ENCODE measurements around the gene EFCAB9.
"Not testable (repeated sequence)": the region's sequence is repeated elsewhere in the genome, so short reads cannot be mapped to it uniquely, and the experiment has no call there.

The EFCAB9 gene

GRCh38 chr5:172151661-172152210 lies 42.2 kb upstream of the EFCAB9 start:
- DNase-seq: no peak
- WGBS (ENCODE audit: extremely low coverage, insufficient coverage, low lambda C conversion rate): no CpG with 5 or more reads among the region's 10 CpGs
- no peaks in the 10 kb centered on the region for H3K4me1 ChIP-seq (ENCODE audit: control insufficient read depth, low read depth, low read length)
- no peaks in the 10 kb centered on the region for H3K79me2 ChIP-seq (ENCODE audit: control insufficient read depth, insufficient read depth, low read length)
- H2AK5ac ChIP-seq (ENCODE audit: low read length): no peak overlapping the region
- no peak overlapping the region for H3K18ac ChIP-seq (ENCODE audit: low read length)
- H3K56ac ChIP-seq (ENCODE audit: low read length): no peak overlapping the region
- no peaks in the 10 kb centered on the region for H3K79me1 ChIP-seq (ENCODE audit: low read length)
- H3K27ac ChIP-seq (ENCODE audit: low read depth, low read length): no peak overlapping the region
- H3K4ac ChIP-seq (ENCODE audit: low read depth, low read length): no peak overlapping the region
- H3K27me3 ChIP-seq (ENCODE audit: insufficient read depth, low read length, poor library complexity): no peaks in the 10 kb centered on the region
- H4K8ac ChIP-seq (ENCODE audit: low read depth, low read length): no peak overlapping the region
- no peak overlapping the region for H2BK15ac ChIP-seq (replicated peaks; ENCODE audit: low read depth)
- H3K36me3 ChIP-seq (ENCODE audit: control insufficient read depth, insufficient read depth, low read length): no peaks in the 10 kb centered on the region
- H3K9ac ChIP-seq (ENCODE audit: low read length): no peak overlapping the region
- no peak overlapping the region for H3K4me2 ChIP-seq (ENCODE audit: low read length)
- H4K5ac ChIP-seq (ENCODE audit: low read length): no peak overlapping the region
- no peak overlapping the region for H2BK5ac ChIP-seq (ENCODE audit: low read length)
- H3K23ac ChIP-seq (ENCODE audit: low read length): no peak overlapping the region
- no peak overlapping the region for H2BK120ac ChIP-seq (ENCODE audit: low read depth, low read length)
- H3K4me3 ChIP-seq (ENCODE audit: low read length): no peak overlapping the region

DNA sequence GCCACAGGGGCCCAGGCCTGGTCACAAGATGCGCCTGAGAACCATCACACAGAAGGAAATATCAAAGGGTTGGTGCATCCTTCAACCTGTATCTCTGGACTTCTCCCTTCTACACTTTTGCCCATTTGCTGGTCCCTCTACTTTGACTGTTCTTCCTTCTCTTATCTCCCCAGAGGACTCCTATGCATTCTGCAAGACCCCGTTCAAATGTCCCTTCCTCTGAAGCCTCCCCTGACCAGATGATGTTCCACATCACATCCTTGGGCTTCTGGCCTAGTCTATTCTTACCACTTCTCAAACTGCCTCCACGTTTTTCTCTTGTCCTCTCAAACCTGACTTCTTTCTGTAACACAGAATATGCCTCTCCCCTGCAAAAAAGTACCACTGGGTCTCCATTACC lies 40.3 kb upstream of the EFCAB9 start:
- Histone ChIP-seq H3K4me1 (ENCODE audit: control insufficient read depth, low read depth, low read length) (no peaks in the 10 kb centered on the region), H2BK5ac (ENCODE audit: low read length) (no peak overlapping the region), H3K27me3 (ENCODE audit: insufficient read depth, low read length, poor library complexity) (no peaks in the 10 kb centered on the region), H3K36me3 (ENCODE audit: control insufficient read depth, insufficient read depth, low read length) (no peaks in the 10 kb centered on the region), H3K79me1 (ENCODE audit: low read length) (no peaks in the 10 kb centered on the region), H3K23ac (ENCODE audit: low read length) (no peak overlapping the region), H3K56ac (ENCODE audit: low read length) (no peak overlapping the region), H3K4ac (ENCODE audit: low read depth, low read length) (no peak overlapping the region), H3K9ac (ENCODE audit: low read length) (no peak overlapping the region), H3K27ac (ENCODE audit: low read depth, low read length) (no peak overlapping the region), H2BK15ac (replicated peaks; ENCODE audit: low read depth) (no peak overlapping the region), H3K18ac (ENCODE audit: low read length) (no peak overlapping the region), H3K4me3 (ENCODE audit: low read length) (no peak overlapping the region), H2AK5ac (ENCODE audit: low read length) (no peak overlapping the region), H2BK120ac (ENCODE audit: low read depth, low read length) (no peak overlapping the region), H3K79me2 (ENCODE audit: control insufficient read depth, insufficient read depth, low read length) (no peaks in the 10 kb centered on the region), H4K8ac (ENCODE audit: low read depth, low read length) (no peak overlapping the region), H4K5ac (ENCODE audit: low read length) (no peak overlapping the region), H3K4me2 (ENCODE audit: low read length) (no peak overlapping the region)
- WGBS (ENCODE audit: extremely low coverage, insufficient coverage, low lambda C conversion rate): no CpG with 5 or more reads among the region's 3 CpGs
- DNase-seq: no peak

- not testable (repeated sequence) for H3K4me2 ChIP-seq (ENCODE audit: low read length)
Observed at GRCh38 chr5:172155101-172155500, 38.9 kb upstream of the EFCAB9 start.

GRCh38 chr5:172156541-172156994 lies 37.4 kb upstream of the EFCAB9 start:
- H3K4me3 ChIP-seq (ENCODE audit: low read length): no peak overlapping the region
- DNase-seq: no peak
- H3K79me1 ChIP-seq (ENCODE audit: low read length): peaks cover under 1% of the 10 kb centered on the region
- no peaks in the 10 kb centered on the region for H3K4me1 ChIP-seq (ENCODE audit: control insufficient read depth, low read depth, low read length)
- H3K9ac ChIP-seq (ENCODE audit: low read length): no peak overlapping the region
- H2BK15ac ChIP-seq (replicated peaks; ENCODE audit: low read depth): no peak overlapping the region
- H3K4me2 ChIP-seq (ENCODE audit: low read length): no peak overlapping the region
- H2BK5ac ChIP-seq (ENCODE audit: low read length): no peak overlapping the region
- H3K27me3 ChIP-seq (ENCODE audit: insufficient read depth, low read length, poor library complexity): no peaks in the 10 kb centered on the region
- no peak overlapping the region for H3K4ac ChIP-seq (ENCODE audit: low read depth, low read length)
- no peak overlapping the region for H4K8ac ChIP-seq (ENCODE audit: low read depth, low read length)
- no peak overlapping the region for H3K23ac ChIP-seq (ENCODE audit: low read length)
- no peak overlapping the region for H3K27ac ChIP-seq (ENCODE audit: low read depth, low read length)
- no peak overlapping the region for H3K56ac ChIP-seq (ENCODE audit: low read length)
- H3K36me3 ChIP-seq (ENCODE audit: control insufficient read depth, insufficient read depth, low read length): no peaks in the 10 kb centered on the region
- no peak overlapping the region for H2AK5ac ChIP-seq (ENCODE audit: low read length)
- no CpG with 5 or more reads among the region's 13 CpGs for WGBS (ENCODE audit: extremely low coverage, insufficient coverage, low lambda C conversion rate)
- H4K5ac ChIP-seq (ENCODE audit: low read length): no peak overlapping the region
- H3K79me2 ChIP-seq (ENCODE audit: control insufficient read depth, insufficient read depth, low read length): no peaks in the 10 kb centered on the region
- H3K18ac ChIP-seq (ENCODE audit: low read length): no peak overlapping the region
- no peak overlapping the region for H2BK120ac ChIP-seq (ENCODE audit: low read depth, low read length)

More at GRCh38 chr5:172155101-172155500, 38.9 kb upstream of the EFCAB9 start:
- not testable (repeated sequence) for H3K9ac ChIP-seq (ENCODE audit: low read length); H2BK15ac ChIP-seq (replicated peaks; ENCODE audit: low read depth); H3K36me3 ChIP-seq (ENCODE audit: control insufficient read depth, insufficient read depth, low read length); H4K5ac ChIP-seq (ENCODE audit: low read length); H3K4me1 ChIP-seq (ENCODE audit: control insufficient read depth, low read depth, low read length); H2AK5ac ChIP-seq (ENCODE audit: low read length); DNase-seq; H3K4ac ChIP-seq (ENCODE audit: low read depth, low read length); H3K23ac ChIP-seq (ENCODE audit: low read length); H3K4me3 ChIP-seq (ENCODE audit: low read length); H3K27ac ChIP-seq (ENCODE audit: low read depth, low read length); H2BK120ac ChIP-seq (ENCODE audit: low read depth, low read length); H3K79me2 ChIP-seq (ENCODE audit: control insufficient read depth, insufficient read depth, low read length); H3K18ac ChIP-seq (ENCODE audit: low read length); H3K79me1 ChIP-seq (ENCODE audit: low read length); H3K56ac ChIP-seq (ENCODE audit: low read length); H3K27me3 ChIP-seq (ENCODE audit: insufficient read depth, low read length, poor library complexity); H4K8ac ChIP-seq (ENCODE audit: low read depth, low read length); H2BK5ac ChIP-seq (ENCODE audit: low read length)
- WGBS (ENCODE audit: extremely low coverage, insufficient coverage, low lambda C conversion rate): no CpG with 5 or more reads among the region's 9 CpGs

- H3K27ac ChIP-seq (ENCODE audit: low read depth, low read length): no peak overlapping the region
- H3K9ac ChIP-seq (ENCODE audit: low read length): no peak overlapping the region
- H4K8ac ChIP-seq (ENCODE audit: low read depth, low read length): no peak overlapping the region
- no peak overlapping the region for H4K5ac ChIP-seq (ENCODE audit: low read length)
- no peak overlapping the region for H3K56ac ChIP-seq (ENCODE audit: low read length)
- H2BK5ac ChIP-seq (ENCODE audit: low read length): no peak overlapping the region
- H3K4me1 ChIP-seq (ENCODE audit: control insufficient read depth, low read depth, low read length): no peaks in the 10 kb centered on the region
- H3K36me3 ChIP-seq (ENCODE audit: control insufficient read depth, insufficient read depth, low read length): no peaks in the 10 kb centered on the region
- H3K27me3 ChIP-seq (ENCODE audit: insufficient read depth, low read length, poor library complexity): no peaks in the 10 kb centered on the region
- no CpG with 5 or more reads among the region's 8 CpGs for WGBS (ENCODE audit: extremely low coverage, insufficient coverage, low lambda C conversion rate)
- no peak overlapping the region for H3K4me3 ChIP-seq (ENCODE audit: low read length)
- H2BK15ac ChIP-seq (replicated peaks; ENCODE audit: low read depth): no peak overlapping the region
- no peak overlapping the region for H2AK5ac ChIP-seq (ENCODE audit: low read length)
- H3K79me1 ChIP-seq (ENCODE audit: low read length): peaks cover 2% of the 10 kb centered on the region
- no peaks in the 10 kb centered on the region for H3K79me2 ChIP-seq (ENCODE audit: control insufficient read depth, insufficient read depth, low read length)
- H3K4me2 ChIP-seq (ENCODE audit: low read length): no peak overlapping the region
- H3K4ac ChIP-seq (ENCODE audit: low read depth, low read length): no peak overlapping the region
- no peak overlapping the region for H2BK120ac ChIP-seq (ENCODE audit: low read depth, low read length)
- no peak for DNase-seq
- H3K23ac ChIP-seq (ENCODE audit: low read length): no peak overlapping the region
- H3K18ac ChIP-seq (ENCODE audit: low read length): no peak overlapping the region
Observed at GRCh38 chr5:172159016-172159415, 35.0 kb upstream of the EFCAB9 start.

GRCh38 chr5:172160506-172160905 lies 33.5 kb upstream of the EFCAB9 start:
- Histone ChIP-seq H3K79me2 (ENCODE audit: control insufficient read depth, insufficient read depth, low read length) (no peaks in the 10 kb centered on the region), H3K27me3 (ENCODE audit: insufficient read depth, low read length, poor library complexity) (no peaks in the 10 kb centered on the region), H4K8ac (ENCODE audit: low read depth, low read length) (no peak overlapping the region), H3K4me3 (ENCODE audit: low read length) (no peak overlapping the region), H3K4ac (ENCODE audit: low read depth, low read length) (no peak overlapping the region), H4K5ac (ENCODE audit: low read length) (no peak overlapping the region), H3K4me2 (ENCODE audit: low read length) (no peak overlapping the region), H3K18ac (ENCODE audit: low read length) (no peak overlapping the region), H2BK5ac (ENCODE audit: low read length) (no peak overlapping the region), H3K56ac (ENCODE audit: low read length) (no peak overlapping the region), H3K27ac (ENCODE audit: low read depth, low read length) (no peak overlapping the region), H3K4me1 (ENCODE audit: control insufficient read depth, low read depth, low read length) (no peaks in the 10 kb centered on the region), H3K36me3 (ENCODE audit: control insufficient read depth, insufficient read depth, low read length) (no peaks in the 10 kb centered on the region), H3K9ac (ENCODE audit: low read length) (no peak overlapping the region), H3K79me1 (ENCODE audit: low read length) (peaks cover 2% of the 10 kb centered on the region), H2BK15ac (replicated peaks; ENCODE audit: low read depth) (no peak overlapping the region), H3K23ac (ENCODE audit: low read length) (no peak overlapping the region), H2BK120ac (ENCODE audit: low read depth, low read length) (no peak overlapping the region), H2AK5ac (ENCODE audit: low read length) (no peak overlapping the region)
- no CpG with 5 or more reads among the region's 9 CpGs for WGBS (ENCODE audit: extremely low coverage, insufficient coverage, low lambda C conversion rate)
- DNase-seq: no peak

Data from mesendoderm (in vitro differentiated cells).